GM19239 (cell line): ENCODE results near the gene WNT4.
"Not testable (repeated sequence)": the region's sequence is repeated elsewhere in the genome, so short reads cannot be mapped to it uniquely, and the experiment has no call there.

Experiments used
- DNase-seq: peaks from one replicate; pipeline ENCODE4 v3.0.0; 2011; ENCODE audit warnings: low spot score; ENCODE audit not compliant: insufficient read length
- FAIRE-seq: peaks from 2 replicates; lab custom pipeline; 2011; peaks lifted over from hg19 to GRCh38; lab: Jason Lieb, UNC

WNT4 gene

DNA sequence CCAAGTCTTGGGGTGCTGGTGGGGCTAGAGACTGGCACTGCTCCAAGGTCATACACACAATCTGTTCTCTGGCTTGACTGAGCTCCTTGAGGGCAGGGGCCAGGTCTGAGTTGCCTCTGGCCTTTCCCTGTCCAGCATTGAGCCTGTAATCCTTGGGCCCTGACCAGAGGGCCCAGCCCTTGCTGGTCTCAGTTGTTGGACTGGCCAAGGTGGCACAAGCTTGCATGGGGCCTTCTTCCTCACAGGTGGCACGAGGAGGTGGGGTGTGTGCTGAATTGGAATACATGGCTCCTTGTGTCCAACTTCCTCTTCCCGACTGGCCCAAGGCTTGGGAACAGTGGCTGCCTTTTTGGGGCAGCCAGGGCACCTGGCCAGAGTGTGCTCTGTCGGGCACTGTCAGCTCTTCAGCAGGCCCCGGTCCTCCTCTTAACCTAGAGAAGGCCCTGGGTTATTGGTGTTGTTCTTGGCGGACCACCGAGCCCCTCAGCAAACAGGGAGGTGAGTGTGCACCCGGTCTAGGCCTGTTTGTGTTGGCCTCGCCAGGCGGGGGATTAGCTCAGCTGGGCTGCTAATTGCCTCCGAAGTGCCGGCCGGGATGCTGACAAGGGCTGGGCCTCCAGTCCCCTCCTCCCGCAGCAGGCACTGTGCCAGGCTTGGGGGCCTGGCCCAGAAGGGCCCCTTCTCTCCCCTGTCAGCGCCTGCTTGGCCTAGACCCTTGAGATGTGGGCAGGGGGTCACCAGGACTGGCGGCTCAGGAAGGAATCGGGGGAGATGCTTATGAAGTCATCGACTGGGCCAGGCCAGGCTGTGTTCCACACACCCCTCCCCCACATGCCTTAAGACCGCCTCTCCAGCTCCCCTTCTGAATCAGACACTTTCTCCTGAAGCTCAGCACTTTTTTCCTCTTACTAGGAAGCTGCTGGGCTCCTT is 28.5 kb downstream of the WNT4 start:
- FAIRE-seq = no peak

DNA sequence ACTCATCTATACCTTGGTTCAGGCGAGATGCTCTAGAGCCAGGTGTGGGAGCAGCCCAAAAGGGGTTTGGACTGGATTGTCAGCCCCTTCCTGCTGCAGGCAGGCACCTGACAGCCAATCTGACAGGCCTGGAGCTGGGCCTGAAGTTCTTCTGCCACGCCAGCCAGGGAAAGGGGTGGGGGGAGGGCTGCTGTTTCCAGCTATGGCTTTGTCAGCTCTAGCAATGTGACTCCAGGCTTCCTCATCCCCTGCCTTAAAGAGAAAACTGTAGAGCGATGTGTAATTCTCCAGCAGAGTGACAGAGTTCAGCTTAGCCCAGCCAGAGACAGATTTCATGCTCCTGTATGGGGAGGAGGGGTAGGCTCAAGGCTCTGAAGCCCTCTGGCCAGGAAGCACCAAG is 30.3 kb downstream of the WNT4 start:
- FAIRE-seq = no peak
- no peak for DNase-seq

More for the DNA sequence above, 28.5 kb downstream of the WNT4 start:
- DNase-seq = no peak

- no peak for FAIRE-seq
Observed at GRCh38 chr1:22111620-22112019, 31.3 kb downstream of the WNT4 start.

GRCh38 chr1:22111115-22111514 is 31.8 kb downstream of the WNT4 start:
- FAIRE-seq (no peak), DNase-seq (no peak)

More at GRCh38 chr1:22111620-22112019, 31.3 kb downstream of the WNT4 start:
- DNase-seq = no peak

GRCh38 chr1:22110016-22110415 is 32.9 kb downstream of the WNT4 start:
- DNase-seq (no peak), FAIRE-seq (no peak)

- DNase-seq (no peak), FAIRE-seq (no peak)
Observed at GRCh38 chr1:22108339-22109105, 34.4 kb downstream of the WNT4 start.

DNA sequence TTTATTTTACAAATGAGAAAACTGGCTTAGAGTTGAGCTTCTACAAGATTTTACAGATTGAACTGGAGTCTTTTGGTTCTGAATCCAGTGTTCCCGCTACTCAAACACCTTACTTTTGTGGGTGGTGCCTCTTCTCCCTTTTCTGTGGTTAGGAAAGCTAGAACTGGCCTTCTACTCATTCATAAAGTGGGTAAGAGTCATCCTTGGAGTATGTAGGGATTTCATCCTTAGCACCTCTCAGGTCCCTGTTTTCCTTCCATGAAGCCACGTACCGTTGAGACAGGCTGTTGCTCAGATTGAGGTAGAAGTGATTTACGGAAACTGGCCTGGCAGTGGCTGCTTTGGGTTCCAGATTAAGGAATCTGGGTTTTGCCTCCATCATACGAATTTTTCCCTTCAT is 35.8 kb downstream of the WNT4 start:
- no peak for DNase-seq
- FAIRE-seq = no peak

GRCh38 chr1:22105611-22106207 is 37.2 kb downstream of the WNT4 start:
- FAIRE-seq = peak; percentile 83
- peak; percentile 37 for DNase-seq

GRCh38 chr1:22104865-22105437 is 37.9 kb downstream of the WNT4 start:
- DNase-seq = no peak

DNA sequence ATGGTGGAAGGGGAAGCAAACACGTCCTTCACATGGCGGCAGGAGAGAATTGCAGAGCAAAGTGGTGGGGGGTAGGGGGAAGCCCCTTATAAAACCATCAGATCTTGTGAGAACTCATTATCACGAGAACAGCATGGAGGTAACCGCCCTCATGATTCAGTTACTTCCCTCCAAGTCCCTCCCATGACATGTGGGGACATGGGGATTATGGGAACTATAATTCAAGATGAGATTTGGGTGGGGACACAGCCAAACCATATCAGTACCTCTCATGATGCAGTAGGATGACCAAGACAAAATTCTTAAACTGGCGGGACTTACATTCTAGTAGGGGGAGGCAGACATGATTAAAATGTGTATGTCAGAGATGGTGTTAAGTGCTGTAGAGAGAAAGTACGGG is 38.8 kb downstream of the WNT4 start:
- no peak for DNase-seq
- FAIRE-seq = no peak

More at GRCh38 chr1:22104865-22105437, 37.9 kb downstream of the WNT4 start:
- no peak for FAIRE-seq

GRCh38 chr1:22102746-22103145 is 40.2 kb downstream of the WNT4 start:
- no peak for DNase-seq
- peak; percentile 14 for FAIRE-seq

DNA sequence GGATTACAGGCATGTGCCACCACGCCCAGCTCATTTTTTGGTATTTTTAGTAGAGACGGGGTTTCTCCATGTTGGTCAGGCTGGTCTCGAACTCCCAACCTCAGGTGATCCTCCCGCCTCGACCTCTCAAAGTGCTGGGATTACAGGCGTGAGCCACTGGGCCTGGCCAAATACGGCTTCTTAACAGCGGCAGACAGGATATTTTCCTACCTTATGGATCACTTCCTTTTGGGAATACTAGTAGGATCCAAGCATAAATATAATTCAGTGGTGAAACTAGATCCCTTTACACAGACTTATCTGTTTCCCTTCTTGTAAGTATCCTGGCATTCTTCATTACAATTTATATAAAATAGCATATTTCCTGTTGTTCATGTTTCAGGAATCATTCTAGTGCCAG is 40.9 kb downstream of the WNT4 start:
- no peak for DNase-seq
- no peak for FAIRE-seq

DNA sequence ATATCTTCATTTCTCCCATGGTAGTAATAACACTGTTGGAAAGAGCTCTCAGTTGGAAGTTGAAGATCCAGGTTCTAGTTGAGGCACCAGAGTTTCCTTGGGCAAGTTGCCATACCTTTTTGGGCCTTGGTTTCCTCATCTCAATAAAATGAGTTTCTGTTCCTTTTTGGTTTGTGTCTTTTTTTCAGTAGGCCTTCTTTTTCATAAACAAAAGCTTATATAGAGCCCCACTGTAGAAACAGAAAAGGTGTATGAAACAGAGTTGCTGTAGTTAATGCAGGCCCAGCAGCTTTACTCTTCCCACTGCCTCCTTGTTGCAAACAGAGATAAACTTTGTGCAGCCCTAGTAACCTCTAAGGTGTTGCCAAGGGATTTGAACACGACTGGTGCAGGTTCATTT is 41.7 kb downstream of the WNT4 start:
- DNase-seq (no peak), FAIRE-seq (peak; percentile 79)

GRCh38 chr1:22100168-22100567 is 42.7 kb downstream of the WNT4 start:
- no peak for FAIRE-seq
- no peak for DNase-seq

DNA sequence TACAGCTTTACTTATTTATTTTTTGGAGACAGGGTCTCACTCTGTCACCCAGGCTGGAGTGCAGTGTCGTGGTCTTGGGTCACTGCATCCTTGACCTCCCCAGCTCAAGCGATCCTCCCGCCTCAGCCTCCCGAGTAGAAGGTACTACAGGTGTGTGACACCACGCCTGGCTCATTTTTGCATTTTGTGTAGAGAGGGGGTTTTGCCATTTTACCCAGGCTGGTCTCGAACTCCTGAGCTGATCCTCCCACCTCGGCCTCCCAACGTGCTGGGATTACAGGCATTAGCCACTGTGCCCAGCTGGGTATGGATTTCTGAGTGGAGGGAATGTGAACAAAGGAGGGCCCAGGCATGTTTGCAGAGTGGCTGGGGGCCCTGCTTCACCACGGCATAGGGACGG is 44.1 kb downstream of the WNT4 start:
- no peak for DNase-seq

DNA sequence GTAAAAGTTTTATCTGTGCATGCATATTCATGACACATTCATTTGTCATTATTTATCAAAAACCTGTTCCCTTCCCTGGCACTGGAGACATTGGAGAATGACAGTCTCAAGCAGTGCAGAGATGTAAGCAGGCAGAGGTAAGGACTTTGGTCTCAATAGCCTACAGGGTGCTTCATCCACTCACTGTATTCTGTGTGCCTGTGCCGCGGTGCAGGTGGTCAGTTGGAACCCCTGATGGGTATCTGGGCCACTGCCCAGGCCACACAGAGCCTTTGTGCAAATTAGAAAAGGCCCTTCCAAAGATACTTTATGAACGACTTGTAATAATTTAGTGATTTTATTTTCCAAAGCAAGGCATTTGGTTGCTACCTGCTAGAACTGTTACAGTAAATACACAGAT is 46.4 kb downstream of the WNT4 start:
- FAIRE-seq (no peak), DNase-seq (no peak)

More for the DNA sequence above, 44.1 kb downstream of the WNT4 start:
- FAIRE-seq = no peak

- FAIRE-seq (no peak), DNase-seq (no peak)
Observed at GRCh38 chr1:22096036-22096435, 46.9 kb downstream of the WNT4 start.

DNA sequence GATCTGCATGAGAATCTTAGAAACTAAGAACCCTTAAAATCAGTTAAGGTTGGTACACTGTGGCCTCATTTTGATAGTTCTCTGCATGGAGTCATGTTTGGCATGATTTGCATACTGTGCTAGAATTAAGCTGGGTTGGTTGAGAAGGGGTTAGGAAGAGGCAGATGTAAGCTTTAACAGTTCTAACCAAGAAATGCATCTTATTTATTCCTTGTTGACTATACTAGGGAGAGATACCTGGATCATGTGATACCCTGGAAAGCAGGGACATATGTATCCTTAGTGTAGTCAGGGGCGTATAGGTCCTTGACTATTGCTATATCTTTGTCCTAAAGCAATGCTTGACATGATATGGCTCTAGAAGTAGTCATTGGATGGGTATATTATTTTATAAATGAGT is 49.4 kb downstream of the WNT4 start:
- FAIRE-seq (no peak), DNase-seq (no peak)

GRCh38 chr1:22092026-22092768 is 50.7 kb downstream of the WNT4 start:
- FAIRE-seq = peak; percentile 68
- DNase-seq = not testable (repeated sequence)

- DNase-seq = no peak
- FAIRE-seq = no peak
Observed at GRCh38 chr1:22090867-22091266, 52.0 kb downstream of the WNT4 start.
